Ovary (tissue), 9 donors: Measurements from ENCODE around the gene DERA. TPM values are rescaled to one million over a fixed set of nuclear protein-coding genes. Genes with fewer than 3 reads are reported as not detected.
"Not testable (repeated sequence)": the region's sequence is repeated elsewhere in the genome, so short reads cannot be mapped to it uniquely, and the experiment has no call there.

Experiments used
- DNase-seq, 5 donors: peaks; one replicate each; pipeline ENCODE4 v3.0.0-alpha.2; 2019 to 2020
- H3K27ac ChIP-seq, 2 donors: fragments of 200-600 bp; one replicate each; pipeline versions ENCODE4 v1.5.1 to v1.8.0; 2019 to 2022
- H3K27me3 ChIP-seq: fragments of 200-600 bp; one replicate; pipeline ENCODE4 v1.8.0; 2022
- H3K36me3 ChIP-seq: fragments of 200-600 bp; sonication (generic); one replicate; pipeline ENCODE4 v1.5.1; 2019
- H3K4me1 ChIP-seq: one replicate; pipeline ENCODE4 v1.8.1; 2013; ENCODE audit warnings: mild to moderate bottlenecking, moderate library complexity; ENCODE audit not compliant: insufficient read depth
- H3K4me3 ChIP-seq: fragments of 200-600 bp; sonication (generic); one replicate; pipeline ENCODE4 v1.5.1; 2017
- H3K9me3 ChIP-seq, 2 donors: fragments of 200-600 bp in 1 of 2; sonication (generic) in 1 of 2; one replicate each; pipeline versions ENCODE4 v1.5.1 to v1.8.1; 2013 to 2019; ENCODE audit warnings: mild to moderate bottlenecking in 1 of 2, moderate library complexity in 1 of 2
- EP300 ChIP-seq: sonication (generic); formaldehyde crosslinking; IDR thresholded peaks from one replicate; pipeline ENCODE4 v1.6.1; 2017; ENCODE audit warnings: antibody characterized with exemption
- POLR2A ChIP-seq: fragments of 450-650 bp; IDR thresholded peaks from one replicate; pipeline ENCODE4 v1.6.1; 2017; ENCODE audit warnings: antibody characterized with exemption, mild to moderate bottlenecking, moderate library complexity
- WGBS, 3 donors: extraction: QIAGEN DNeasy Blood & Tissue Kit in 1 of 3; methylation state at CpG; one replicate each; pipeline versions ENCODE4 v1.1.5 to v1.1.7; 2013 to 2017; 5-methylcytosine and 5-hydroxymethylcytosine counted together
- intact Hi-C, 4 donors: fragments of 100-400 bp; cut with DNase I; formaldehyde crosslinking; loops; one replicate each; pipeline versions ENCODE4 v1.11.0 to v1.15.1; 2022 to 2023
- polyA plus RNA-seq, 2 donors: library from polyadenylated mRNA; stranded (reverse); fragments of 200-250 nt in 1 of 2; fragments of 350-450 nt in 1 of 2; fragmentation: Illumina TruSeq in 1 of 2; extraction: RNeasy Lipid Tissue Mini Kit (QIAGEN cat#74804) in 1 of 2; gene quantifications; one replicate each; pipeline ENCODE4 v1.2.3, GENCODE V29; 2013 to 2014
- total RNA-seq, 7 donors: library from RNA; depleted of rRNA in 2 of 7; stranded (reverse); fragments of >200 nt in 2 of 7; fragmentation: NEBNext Ultra II Directional in 3 of 7; extraction: Animal tissue kit (Norgen Biotek cat#: 25700) in 3 of 7; gene quantifications; one replicate each; pipeline versions ENCODE4 v1.1.0 to v1.2.4, GENCODE V29; 2016 to 2023
- TF ChIP-seq, protein P1 (sequence below), 3 donors: fragments of 450-650 bp in 2 of 3; fragments of 200-600 bp in 1 of 3; IDR thresholded peaks; one replicate each; pipeline versions ENCODE4 v1.5.1 to v1.8.0; 2016 to 2022; ENCODE audit warnings: antibody characterized with exemption in 3 of 3, mild to moderate bottlenecking in 1 of 3
- donor health status: DM: no; HTN: no; CAD: no; lungs with moderate emphysema.
- donor health status: DM: no; HTN: no; CAD: no.
- donor health status: Bipolar disorder and iron deficiency.
- donor health status: DM: yes; HTN: yes; CAD: no.
- donor health status: DM: no; HTN: no; CAD: no.
- donor health status: DM: yes; HTN: yes; CAD: no.

Gene DERA
- total and polyA plus RNA-seq, 9 donors: 8.1 to 27.7 (median 12.0) TPM

GRCh38 chr12:15942475-15942874, 31.3 kb downstream of the DERA start:
- whole genome bisulfite sequencing, 3 donors: 91 to 96% (median 93%) methylated on average over 5 of the region's 5 CpGs
- H3K4me1 ChIP-seq: no peaks in the 10 kb centered on the region
- no peaks in the 10 kb centered on the region for H3K27me3 ChIP-seq
- no peaks in the 10 kb centered on the region for H3K9me3 ChIP-seq
- no peak for DNase-seq
- intact Hi-C loops: no loop called here
- no peak overlapping the region for H3K27ac ChIP-seq
- no peak for TF ChIP-seq EP300
- TF ChIP-seq, protein P1, sequence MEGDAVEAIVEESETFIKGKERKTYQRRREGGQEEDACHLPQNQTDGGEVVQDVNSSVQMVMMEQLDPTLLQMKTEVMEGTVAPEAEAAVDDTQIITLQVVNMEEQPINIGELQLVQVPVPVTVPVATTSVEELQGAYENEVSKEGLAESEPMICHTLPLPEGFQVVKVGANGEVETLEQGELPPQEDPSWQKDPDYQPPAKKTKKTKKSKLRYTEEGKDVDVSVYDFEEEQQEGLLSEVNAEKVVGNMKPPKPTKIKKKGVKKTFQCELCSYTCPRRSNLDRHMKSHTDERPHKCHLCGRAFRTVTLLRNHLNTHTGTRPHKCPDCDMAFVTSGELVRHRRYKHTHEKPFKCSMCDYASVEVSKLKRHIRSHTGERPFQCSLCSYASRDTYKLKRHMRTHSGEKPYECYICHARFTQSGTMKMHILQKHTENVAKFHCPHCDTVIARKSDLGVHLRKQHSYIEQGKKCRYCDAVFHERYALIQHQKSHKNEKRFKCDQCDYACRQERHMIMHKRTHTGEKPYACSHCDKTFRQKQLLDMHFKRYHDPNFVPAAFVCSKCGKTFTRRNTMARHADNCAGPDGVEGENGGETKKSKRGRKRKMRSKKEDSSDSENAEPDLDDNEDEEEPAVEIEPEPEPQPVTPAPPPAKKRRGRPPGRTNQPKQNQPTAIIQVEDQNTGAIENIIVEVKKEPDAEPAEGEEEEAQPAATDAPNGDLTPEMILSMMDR (IDR thresholded peaks at IDR 0.05): no peak
- TF ChIP-seq POLR2A: no peak
- no peaks in the 10 kb centered on the region for H3K36me3 ChIP-seq
- no peak overlapping the region for H3K4me3 ChIP-seq

GRCh38 chr12:15943519-15943918, 32.4 kb downstream of the DERA start:
- H3K27me3 ChIP-seq, H3K27ac ChIP-seq, H3K4me1 ChIP-seq, H3K4me3 ChIP-seq, DNase-seq, intact Hi-C loops, H3K9me3 ChIP-seq, H3K36me3 ChIP-seq: not testable (repeated sequence)
- 95 to 98% (median 98%) methylated on average over 5 of the region's 5 CpGs for WGBS, 3 donors

DNA sequence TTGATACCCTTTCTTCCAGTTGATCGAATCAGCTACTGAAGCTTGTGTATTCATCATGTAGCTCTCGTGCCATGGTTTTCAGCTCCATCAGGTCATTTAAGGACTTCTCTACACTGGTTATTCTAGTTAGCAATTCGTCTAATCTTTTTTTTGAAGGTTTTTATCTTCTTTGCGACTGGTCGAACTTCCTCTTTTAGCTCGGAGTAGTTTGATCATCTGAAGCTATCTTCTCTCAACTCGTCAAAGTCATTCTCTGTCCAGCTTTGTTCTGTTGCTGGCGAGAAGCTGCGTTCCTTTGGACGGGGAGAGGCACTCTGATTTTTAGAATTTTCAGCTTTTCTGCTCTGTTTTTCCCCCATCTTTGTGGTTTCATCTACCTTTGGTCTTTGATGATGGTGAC, 37.3 kb downstream of the DERA start:
- H3K27ac ChIP-seq, H3K4me1 ChIP-seq, intact Hi-C loops, H3K27me3 ChIP-seq, H3K9me3 ChIP-seq, DNase-seq, H3K36me3 ChIP-seq, H3K4me3 ChIP-seq: not testable (repeated sequence)
- 96 to 97% (median 97%) methylated on average over 10 of the region's 10 CpGs for whole genome bisulfite sequencing, 3 donors

GRCh38 chr12:15955281-15955680, 44.1 kb downstream of the DERA start:
- H3K27ac ChIP-seq: no peak overlapping the region
- H3K4me3 ChIP-seq: no peak overlapping the region
- no peaks in the 10 kb centered on the region for H3K4me1 ChIP-seq
- no peaks in the 10 kb centered on the region for H3K27me3 ChIP-seq
- H3K36me3 ChIP-seq: no peaks in the 10 kb centered on the region
- TF ChIP-seq, protein P1 (IDR thresholded peaks at IDR 0.05): no peak
- TF ChIP-seq POLR2A (no peak), EP300 (no peak)
- WGBS, 3 donors: 61 to 81% (median 71%) methylated on average over 4 of the region's 4 CpGs
- intact Hi-C loops: no loop called here
- no peaks in the 10 kb centered on the region for H3K9me3 ChIP-seq
- DNase-seq: no peak

GRCh38 chr12:15956010-15956409, 44.9 kb downstream of the DERA start:
- Histone ChIP-seq H3K27ac (no peak overlapping the region), H3K4me3 (no peak overlapping the region), H3K9me3 (no peaks in the 10 kb centered on the region), H3K27me3 (no peaks in the 10 kb centered on the region), H3K4me1 (no peaks in the 10 kb centered on the region), H3K36me3 (no peaks in the 10 kb centered on the region)
- TF ChIP-seq, protein P1 (IDR thresholded peaks at IDR 0.05): no peak
- TF ChIP-seq EP300 (no peak), POLR2A (no peak)
- intact Hi-C loops: no loop called here
- 80 to 94% (median 82%) methylated on average over 1 of the region's 1 CpG for WGBS, 3 donors
- no peak for DNase-seq
